ENCODE measurements around the gene ITIH6. TPM values are rescaled to one million over a fixed set of nuclear protein-coding genes. Genes with fewer than 3 reads are reported as not detected.
"Not testable (repeated sequence)": the region's sequence is repeated elsewhere in the genome, so short reads cannot be mapped to it uniquely, and the experiment has no call there.

Gene ITIH6
- total RNA-seq, 1 experiment from 2014 or later = not detected

- intact Hi-C loops (cut with micrococcal nuclease) = no loop called here
- TF ChIP-seq CTCF (IDR thresholded peaks at IDR 0.05; ENCODE audit: unreplicated experiment) = no peak
- H3K36me3 Mint-ChIP-seq (ENCODE audit: insufficient read depth, unreplicated experiment) = peaks cover 5% of the 10 kb centered on the region
- BruUV-seq (replicated peaks) = no TSS peak
- POLR2A ChIA-PET = interaction anchor here (0.6 to 1.6 kb wide), 7 partner anchors 9 to 192 kb away, joined by 3 to 10 read pairs (median 4); partner anchors contain the start of gene APEX2
- no peaks in the 10 kb centered on the region for H3K9me3 Mint-ChIP-seq (ENCODE audit: unreplicated experiment)
- H3K4me1 Mint-ChIP-seq (ENCODE audit: insufficient read depth, unreplicated experiment) = no peaks in the 10 kb centered on the region
- peak within 1 kb of the TSS; percentile 94 for H3K4me3 Mint-ChIP-seq (ENCODE audit: unreplicated experiment)
- peaks cover 62% of the 10 kb centered on the region for H3K27me3 Mint-ChIP-seq (ENCODE audit: insufficient read depth, unreplicated experiment)
- no peak for DNase-seq (ENCODE audit: unreplicated experiment)
- peak within 1 kb of the TSS; percentile 82 for H3K27ac Mint-ChIP-seq (ENCODE audit: low read depth, unreplicated experiment)
- CTCF ChIA-PET = interaction anchor here (0.7 to 1.5 kb wide), 3 partner anchors 40 to 253 kb away, joined by 3 to 4 read pairs (median 3); no protein-coding TSS in a partner anchor
These were observed 9.6 kb upstream of the ITIH6 start, which contains the start of gene MAGED2 for GRCh38 chrX:54807524-54808108. Gene MAGED2 (plus strand): TSS chrX:54807745. CDS start chrX:54809332, 1,587 bp downstream.

- Mint-ChIP-seq H3K36me3 (ENCODE audit: insufficient read depth, unreplicated experiment) (no peaks in the 10 kb centered on the region), H3K27ac (ENCODE audit: low read depth, unreplicated experiment) (no peak overlapping the region), H3K9me3 (ENCODE audit: unreplicated experiment) (no peaks in the 10 kb centered on the region), H3K4me1 (ENCODE audit: insufficient read depth, unreplicated experiment) (no peaks in the 10 kb centered on the region), H3K27me3 (ENCODE audit: insufficient read depth, unreplicated experiment) (peaks cover 87% of the 10 kb centered on the region), H3K4me3 (ENCODE audit: unreplicated experiment) (no peak overlapping the region)
- intact Hi-C loops (cut with micrococcal nuclease) = no loop called here
- no TSS peak for BruUV-seq (replicated peaks)
- ChIA-PET POLR2A (interaction anchor here (0.6 kb wide), 2 partner anchors 8 to 965 kb away, joined by 3 to 4 read pairs; partner anchors contain the start of gene MAGED2), CTCF (interaction anchor here (0.5 kb wide), 1 partner anchor 662 kb away, joined by 3 read pairs; no protein-coding TSS in a partner anchor)
- no peak for TF ChIP-seq CTCF (IDR thresholded peaks at IDR 0.05; ENCODE audit: unreplicated experiment)
- DNase-seq (ENCODE audit: unreplicated experiment) = no peak
These were observed 991 bp upstream of the ITIH6 start for GRCh38 chrX:54799046-54799445.

GRCh38 chrX:54794795-54795194 lies 3.3 kb downstream of the ITIH6 start:
- ChIA-PET CTCF (no interaction called here), POLR2A (interaction anchor here (0.6 kb wide), 1 partner anchor 23 kb away, joined by 3 read pairs; no protein-coding TSS in a partner anchor)
- no peak for DNase-seq (ENCODE audit: unreplicated experiment)
- no peak overlapping the region for H3K27ac Mint-ChIP-seq (ENCODE audit: low read depth, unreplicated experiment)
- intact Hi-C loops (cut with micrococcal nuclease) = no loop called here
- peaks cover 76% of the 10 kb centered on the region for H3K27me3 Mint-ChIP-seq (ENCODE audit: insufficient read depth, unreplicated experiment)
- H3K9me3 Mint-ChIP-seq (ENCODE audit: unreplicated experiment) = no peaks in the 10 kb centered on the region
- no peak overlapping the region for H3K4me3 Mint-ChIP-seq (ENCODE audit: unreplicated experiment)
- no peaks in the 10 kb centered on the region for H3K4me1 Mint-ChIP-seq (ENCODE audit: insufficient read depth, unreplicated experiment)
- BruUV-seq (replicated peaks) = no TSS peak
- TF ChIP-seq CTCF (IDR thresholded peaks at IDR 0.05; ENCODE audit: unreplicated experiment) = no peak
- no peaks in the 10 kb centered on the region for H3K36me3 Mint-ChIP-seq (ENCODE audit: insufficient read depth, unreplicated experiment)

- no peak for TF ChIP-seq CTCF (IDR thresholded peaks at IDR 0.05; ENCODE audit: unreplicated experiment)
- Mint-ChIP-seq H3K36me3 (ENCODE audit: insufficient read depth, unreplicated experiment) (no peaks in the 10 kb centered on the region), H3K4me3 (ENCODE audit: unreplicated experiment) (no peak overlapping the region), H3K9me3 (ENCODE audit: unreplicated experiment) (no peaks in the 10 kb centered on the region), H3K27ac (ENCODE audit: low read depth, unreplicated experiment) (no peak overlapping the region), H3K27me3 (ENCODE audit: insufficient read depth, unreplicated experiment) (peaks cover 69% of the 10 kb centered on the region), H3K4me1 (ENCODE audit: insufficient read depth, unreplicated experiment) (no peaks in the 10 kb centered on the region)
- POLR2A ChIA-PET = interaction anchor here (1.1 kb wide), 1 partner anchor 15 kb away, joined by 3 read pairs; no protein-coding TSS in a partner anchor
- intact Hi-C loops (cut with micrococcal nuclease) = no loop called here
- CTCF ChIA-PET = interaction anchor here (0.5 kb wide), 1 partner anchor 743 kb away, joined by 3 read pairs; no protein-coding TSS in a partner anchor
- BruUV-seq (replicated peaks) = no TSS peak
- DNase-seq (ENCODE audit: unreplicated experiment) = no peak
These were observed 4.0 kb downstream of the ITIH6 start for GRCh38 chrX:54794028-54794427.

- intact Hi-C loops (cut with micrococcal nuclease); H3K36me3 Mint-ChIP-seq (ENCODE audit: insufficient read depth, unreplicated experiment); H3K9me3 Mint-ChIP-seq (ENCODE audit: unreplicated experiment); POLR2A ChIA-PET; CTCF ChIA-PET; H3K4me1 Mint-ChIP-seq (ENCODE audit: insufficient read depth, unreplicated experiment); H3K27ac Mint-ChIP-seq (ENCODE audit: low read depth, unreplicated experiment); DNase-seq (ENCODE audit: unreplicated experiment); BruUV-seq (replicated peaks); H3K4me3 Mint-ChIP-seq (ENCODE audit: unreplicated experiment): not testable (repeated sequence)
- H3K27me3 Mint-ChIP-seq (ENCODE audit: insufficient read depth, unreplicated experiment) = peaks cover 68% of the 10 kb centered on the region
These were observed 8.7 kb downstream of the ITIH6 start for GRCh38 chrX:54789405-54789804.

All from MCF 10A (cell line).